ENCODE measurements around the gene RMC1.

DNA sequence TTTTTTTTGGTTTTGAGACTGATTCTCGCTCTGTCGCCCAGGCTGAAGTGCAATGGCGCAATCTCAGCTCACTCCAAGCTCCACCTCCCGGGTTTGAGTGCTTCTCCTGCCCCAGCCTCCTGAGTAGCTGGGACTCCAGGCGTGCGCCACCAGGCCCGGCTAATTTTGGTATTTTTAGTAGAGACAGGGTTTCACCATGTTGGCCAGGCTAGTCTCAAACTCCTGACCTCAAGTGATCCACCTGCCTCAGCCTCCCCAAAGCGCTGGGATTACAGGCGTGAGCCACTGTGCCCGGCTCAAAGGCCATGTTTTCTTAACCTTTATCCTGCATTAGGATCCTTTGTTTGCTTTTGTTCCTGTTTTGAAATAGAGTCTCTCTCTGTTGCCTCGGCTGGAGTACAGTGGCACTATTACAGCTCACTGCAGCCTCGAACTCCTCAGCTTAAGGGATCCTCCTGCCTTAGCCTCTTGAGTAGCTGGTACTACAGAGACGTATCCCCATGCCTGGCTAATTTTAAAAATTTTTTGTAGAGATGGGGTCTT lies 42.0 kb downstream of the RMC1 start:
- TF ChIP-seq, protein P1, sequence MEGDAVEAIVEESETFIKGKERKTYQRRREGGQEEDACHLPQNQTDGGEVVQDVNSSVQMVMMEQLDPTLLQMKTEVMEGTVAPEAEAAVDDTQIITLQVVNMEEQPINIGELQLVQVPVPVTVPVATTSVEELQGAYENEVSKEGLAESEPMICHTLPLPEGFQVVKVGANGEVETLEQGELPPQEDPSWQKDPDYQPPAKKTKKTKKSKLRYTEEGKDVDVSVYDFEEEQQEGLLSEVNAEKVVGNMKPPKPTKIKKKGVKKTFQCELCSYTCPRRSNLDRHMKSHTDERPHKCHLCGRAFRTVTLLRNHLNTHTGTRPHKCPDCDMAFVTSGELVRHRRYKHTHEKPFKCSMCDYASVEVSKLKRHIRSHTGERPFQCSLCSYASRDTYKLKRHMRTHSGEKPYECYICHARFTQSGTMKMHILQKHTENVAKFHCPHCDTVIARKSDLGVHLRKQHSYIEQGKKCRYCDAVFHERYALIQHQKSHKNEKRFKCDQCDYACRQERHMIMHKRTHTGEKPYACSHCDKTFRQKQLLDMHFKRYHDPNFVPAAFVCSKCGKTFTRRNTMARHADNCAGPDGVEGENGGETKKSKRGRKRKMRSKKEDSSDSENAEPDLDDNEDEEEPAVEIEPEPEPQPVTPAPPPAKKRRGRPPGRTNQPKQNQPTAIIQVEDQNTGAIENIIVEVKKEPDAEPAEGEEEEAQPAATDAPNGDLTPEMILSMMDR (IDR thresholded peaks at IDR 0.05) = no peak
- TF ChIP-seq EP300 (IDR thresholded peaks at IDR 0.05) (no peak), POLR2A (IDR thresholded peaks at IDR 0.05) (no peak)

All from upper lobe of left lung (tissue), 4 donors.